Measurements from ENCODE around the gene CMBL. TPM values are rescaled to one million over a fixed set of nuclear protein-coding genes. Genes with fewer than 3 reads are reported as not detected.
A peak's percentile ranks its signal among the peaks of the same experiment; 100 is the strongest.

Gene CMBL
- total and polyA plus RNA-seq, 2 of the 13 experiments (the other 11 are each of a cell fraction or from before 2014, with no cell fraction given) = 11.5 to 17.0 TPM

DNA sequence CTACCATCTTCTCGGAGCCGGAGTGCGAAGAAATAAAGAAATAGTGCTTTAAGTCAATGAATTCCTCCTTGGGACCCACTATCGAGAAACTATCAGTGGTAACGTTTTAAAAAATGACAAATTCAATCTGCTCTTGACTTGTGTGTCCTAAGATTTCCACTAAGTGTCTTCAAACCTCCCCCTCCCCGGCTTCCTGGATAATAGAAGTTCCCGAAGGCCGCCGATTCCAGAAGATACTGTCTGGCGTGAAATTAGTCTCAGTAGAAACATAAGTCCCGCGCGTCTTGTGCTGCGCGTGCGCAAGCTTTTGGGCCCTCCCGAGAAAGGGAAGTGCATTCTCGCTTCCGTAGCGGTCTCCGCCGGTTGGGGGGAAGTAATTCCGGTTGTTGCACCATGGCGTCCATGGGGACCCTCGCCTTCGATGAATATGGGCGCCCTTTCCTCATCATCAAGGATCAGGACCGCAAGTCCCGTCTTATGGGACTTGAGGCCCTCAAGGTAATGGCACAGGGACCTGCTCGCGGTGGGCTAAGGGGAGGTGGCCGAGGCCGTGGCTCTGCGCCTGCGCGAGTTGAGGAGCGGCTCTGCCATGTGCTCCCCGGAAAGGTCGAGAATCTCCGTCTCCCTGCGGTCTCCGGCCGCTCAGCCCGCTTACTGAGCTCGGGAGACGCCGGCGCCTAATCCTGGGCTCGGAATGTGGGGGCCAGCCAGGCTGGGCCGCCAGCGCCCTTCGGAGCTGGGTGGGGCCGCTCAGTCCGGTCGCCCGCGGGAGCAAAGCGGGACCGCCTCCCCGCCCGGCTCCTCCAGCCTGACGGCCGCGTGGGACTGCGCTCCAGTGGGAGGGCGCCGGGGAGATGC lies 57.5 kb downstream of the CMBL start, which contains the start of gene CCT5 (continued):
- TF ChIP-seq, protein P1, sequence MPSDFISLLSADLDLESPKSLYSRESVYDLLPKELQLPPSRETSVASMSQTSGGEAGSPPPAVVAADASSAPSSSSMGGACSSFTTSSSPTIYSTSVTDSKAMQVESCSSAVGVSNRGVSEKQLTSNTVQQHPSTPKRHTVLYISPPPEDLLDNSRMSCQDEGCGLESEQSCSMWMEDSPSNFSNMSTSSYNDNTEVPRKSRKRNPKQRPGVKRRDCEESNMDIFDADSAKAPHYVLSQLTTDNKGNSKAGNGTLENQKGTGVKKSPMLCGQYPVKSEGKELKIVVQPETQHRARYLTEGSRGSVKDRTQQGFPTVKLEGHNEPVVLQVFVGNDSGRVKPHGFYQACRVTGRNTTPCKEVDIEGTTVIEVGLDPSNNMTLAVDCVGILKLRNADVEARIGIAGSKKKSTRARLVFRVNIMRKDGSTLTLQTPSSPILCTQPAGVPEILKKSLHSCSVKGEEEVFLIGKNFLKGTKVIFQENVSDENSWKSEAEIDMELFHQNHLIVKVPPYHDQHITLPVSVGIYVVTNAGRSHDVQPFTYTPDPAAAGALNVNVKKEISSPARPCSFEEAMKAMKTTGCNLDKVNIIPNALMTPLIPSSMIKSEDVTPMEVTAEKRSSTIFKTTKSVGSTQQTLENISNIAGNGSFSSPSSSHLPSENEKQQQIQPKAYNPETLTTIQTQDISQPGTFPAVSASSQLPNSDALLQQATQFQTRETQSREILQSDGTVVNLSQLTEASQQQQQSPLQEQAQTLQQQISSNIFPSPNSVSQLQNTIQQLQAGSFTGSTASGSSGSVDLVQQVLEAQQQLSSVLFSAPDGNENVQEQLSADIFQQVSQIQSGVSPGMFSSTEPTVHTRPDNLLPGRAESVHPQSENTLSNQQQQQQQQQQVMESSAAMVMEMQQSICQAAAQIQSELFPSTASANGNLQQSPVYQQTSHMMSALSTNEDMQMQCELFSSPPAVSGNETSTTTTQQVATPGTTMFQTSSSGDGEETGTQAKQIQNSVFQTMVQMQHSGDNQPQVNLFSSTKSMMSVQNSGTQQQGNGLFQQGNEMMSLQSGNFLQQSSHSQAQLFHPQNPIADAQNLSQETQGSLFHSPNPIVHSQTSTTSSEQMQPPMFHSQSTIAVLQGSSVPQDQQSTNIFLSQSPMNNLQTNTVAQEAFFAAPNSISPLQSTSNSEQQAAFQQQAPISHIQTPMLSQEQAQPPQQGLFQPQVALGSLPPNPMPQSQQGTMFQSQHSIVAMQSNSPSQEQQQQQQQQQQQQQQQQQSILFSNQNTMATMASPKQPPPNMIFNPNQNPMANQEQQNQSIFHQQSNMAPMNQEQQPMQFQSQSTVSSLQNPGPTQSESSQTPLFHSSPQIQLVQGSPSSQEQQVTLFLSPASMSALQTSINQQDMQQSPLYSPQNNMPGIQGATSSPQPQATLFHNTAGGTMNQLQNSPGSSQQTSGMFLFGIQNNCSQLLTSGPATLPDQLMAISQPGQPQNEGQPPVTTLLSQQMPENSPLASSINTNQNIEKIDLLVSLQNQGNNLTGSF (CRISPR knock-in tag; IDR thresholded peaks at IDR 0.05) = 0 out of 2 replicates have a peak, but pooled peaks have one; percentile 76
- TF ChIP-seq TCF7L2 (IDR thresholded peaks at IDR 0.05; ENCODE audit: low read depth, low read length) (no peak), ZSCAN20 (CRISPR knock-in tag; IDR thresholded peaks at IDR 0.05; ENCODE audit: borderline replicate concordance) (no peak; the same call in 1 of the 2 replicates), SP4 (CRISPR knock-in tag; IDR thresholded peaks at IDR 0.05) (no peak), PRMT3 (CRISPR knock-in tag; IDR thresholded peaks at IDR 0.05; ENCODE audit: borderline replicate concordance, low read depth) (no peak), SSRP1 (CRISPR knock-in tag; IDR thresholded peaks at IDR 0.05) (no peak), NR2F6 (IDR thresholded peaks at IDR 0.05) (no peak), NR2F6 (CRISPR knock-in tag; IDR thresholded peaks at IDR 0.05) (no peak), HOXA7 (CRISPR knock-in tag; IDR thresholded peaks at IDR 0.05) (no peak), MED13 (CRISPR knock-in tag; IDR thresholded peaks at IDR 0.05) (peak; percentile 17; the same call in 1 of the 2 replicates), ZNF230 (CRISPR knock-in tag; IDR thresholded peaks at IDR 0.05) (peak; percentile 49; the same call in 1 of the 2 replicates), RORA (CRISPR knock-in tag; IDR thresholded peaks at IDR 0.05) (no peak), SKI (IDR thresholded peaks at IDR 0.05; ENCODE audit: partially characterized antibody) (no peak), SRSF4 (IDR thresholded peaks at IDR 0.05; ENCODE audit: low read depth, low read length, poor library complexity, severe bottlenecking) (no peak), SNRNP70 (IDR thresholded peaks at IDR 0.05; ENCODE audit: low read depth, low read length) (no peak), SNAI1 (CRISPR knock-in tag; IDR thresholded peaks at IDR 0.05; ENCODE audit: borderline replicate concordance) (no peak), TBP (CRISPR knock-in tag; IDR thresholded peaks at IDR 0.05) (no peak), ZNF20 (CRISPR knock-in tag; IDR thresholded peaks at IDR 0.05) (no peak), RFX5 (IDR thresholded peaks at IDR 0.05; ENCODE audit: low read depth, low read length) (0 out of 2 replicates have a peak, but pooled peaks have one; percentile 12), BCL6 (CRISPR knock-in tag; IDR thresholded peaks at IDR 0.05) (peak; percentile 37), TAF15 (IDR thresholded peaks at IDR 0.05; ENCODE audit: low read depth, low read length, poor library complexity, severe bottlenecking) (no peak), ZNF776 (CRISPR knock-in tag; IDR thresholded peaks at IDR 0.05) (0 out of 2 replicates have a peak, but pooled peaks have one; percentile 65), TBL1XR1 (IDR thresholded peaks at IDR 0.05; ENCODE audit: borderline replicate concordance, low read length, partially characterized antibody) (no peak)
- TF ChIP-seq, protein P2, sequence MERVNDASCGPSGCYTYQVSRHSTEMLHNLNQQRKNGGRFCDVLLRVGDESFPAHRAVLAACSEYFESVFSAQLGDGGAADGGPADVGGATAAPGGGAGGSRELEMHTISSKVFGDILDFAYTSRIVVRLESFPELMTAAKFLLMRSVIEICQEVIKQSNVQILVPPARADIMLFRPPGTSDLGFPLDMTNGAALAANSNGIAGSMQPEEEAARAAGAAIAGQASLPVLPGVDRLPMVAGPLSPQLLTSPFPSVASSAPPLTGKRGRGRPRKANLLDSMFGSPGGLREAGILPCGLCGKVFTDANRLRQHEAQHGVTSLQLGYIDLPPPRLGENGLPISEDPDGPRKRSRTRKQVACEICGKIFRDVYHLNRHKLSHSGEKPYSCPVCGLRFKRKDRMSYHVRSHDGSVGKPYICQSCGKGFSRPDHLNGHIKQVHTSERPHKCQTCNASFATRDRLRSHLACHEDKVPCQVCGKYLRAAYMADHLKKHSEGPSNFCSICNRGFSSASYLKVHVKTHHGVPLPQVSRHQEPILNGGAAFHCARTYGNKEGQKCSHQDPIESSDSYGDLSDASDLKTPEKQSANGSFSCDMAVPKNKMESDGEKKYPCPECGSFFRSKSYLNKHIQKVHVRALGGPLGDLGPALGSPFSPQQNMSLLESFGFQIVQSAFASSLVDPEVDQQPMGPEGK (CRISPR knock-in tag; IDR thresholded peaks at IDR 0.05) = no peak; the same call in 1 of the 2 replicates

Data from HepG2 (cell line).